ENCODE measurements around the gene GTPBP6.
A peak's percentile ranks its signal among the peaks of the same experiment; 100 is the strongest.

Gene GTPBP6

GRCh38 chrX:316351-317325, 2.0 kb downstream of the GTPBP6 start:
- peak overlapping the region; percentile 65 to 75 (median 72) for H3K4me3 Mint-ChIP-seq
- no peaks in the 10 kb centered on the region for H3K27me3 Mint-ChIP-seq (ENCODE audit: low read depth)
- TF ChIP-seq, protein P1, sequence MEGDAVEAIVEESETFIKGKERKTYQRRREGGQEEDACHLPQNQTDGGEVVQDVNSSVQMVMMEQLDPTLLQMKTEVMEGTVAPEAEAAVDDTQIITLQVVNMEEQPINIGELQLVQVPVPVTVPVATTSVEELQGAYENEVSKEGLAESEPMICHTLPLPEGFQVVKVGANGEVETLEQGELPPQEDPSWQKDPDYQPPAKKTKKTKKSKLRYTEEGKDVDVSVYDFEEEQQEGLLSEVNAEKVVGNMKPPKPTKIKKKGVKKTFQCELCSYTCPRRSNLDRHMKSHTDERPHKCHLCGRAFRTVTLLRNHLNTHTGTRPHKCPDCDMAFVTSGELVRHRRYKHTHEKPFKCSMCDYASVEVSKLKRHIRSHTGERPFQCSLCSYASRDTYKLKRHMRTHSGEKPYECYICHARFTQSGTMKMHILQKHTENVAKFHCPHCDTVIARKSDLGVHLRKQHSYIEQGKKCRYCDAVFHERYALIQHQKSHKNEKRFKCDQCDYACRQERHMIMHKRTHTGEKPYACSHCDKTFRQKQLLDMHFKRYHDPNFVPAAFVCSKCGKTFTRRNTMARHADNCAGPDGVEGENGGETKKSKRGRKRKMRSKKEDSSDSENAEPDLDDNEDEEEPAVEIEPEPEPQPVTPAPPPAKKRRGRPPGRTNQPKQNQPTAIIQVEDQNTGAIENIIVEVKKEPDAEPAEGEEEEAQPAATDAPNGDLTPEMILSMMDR (IDR thresholded peaks at IDR 0.05; ENCODE audit: unreplicated experiment in 3 of 3): no peak
- H3K27ac Mint-ChIP-seq: no peak overlapping the region
- no peaks in the 10 kb centered on the region for H3K9me3 Mint-ChIP-seq
- peaks cover 5% of the 10 kb centered on the region for H3K4me1 Mint-ChIP-seq
- peaks cover 23% of the 10 kb centered on the region for H3K36me3 Mint-ChIP-seq (ENCODE audit: low read depth)

DNA sequence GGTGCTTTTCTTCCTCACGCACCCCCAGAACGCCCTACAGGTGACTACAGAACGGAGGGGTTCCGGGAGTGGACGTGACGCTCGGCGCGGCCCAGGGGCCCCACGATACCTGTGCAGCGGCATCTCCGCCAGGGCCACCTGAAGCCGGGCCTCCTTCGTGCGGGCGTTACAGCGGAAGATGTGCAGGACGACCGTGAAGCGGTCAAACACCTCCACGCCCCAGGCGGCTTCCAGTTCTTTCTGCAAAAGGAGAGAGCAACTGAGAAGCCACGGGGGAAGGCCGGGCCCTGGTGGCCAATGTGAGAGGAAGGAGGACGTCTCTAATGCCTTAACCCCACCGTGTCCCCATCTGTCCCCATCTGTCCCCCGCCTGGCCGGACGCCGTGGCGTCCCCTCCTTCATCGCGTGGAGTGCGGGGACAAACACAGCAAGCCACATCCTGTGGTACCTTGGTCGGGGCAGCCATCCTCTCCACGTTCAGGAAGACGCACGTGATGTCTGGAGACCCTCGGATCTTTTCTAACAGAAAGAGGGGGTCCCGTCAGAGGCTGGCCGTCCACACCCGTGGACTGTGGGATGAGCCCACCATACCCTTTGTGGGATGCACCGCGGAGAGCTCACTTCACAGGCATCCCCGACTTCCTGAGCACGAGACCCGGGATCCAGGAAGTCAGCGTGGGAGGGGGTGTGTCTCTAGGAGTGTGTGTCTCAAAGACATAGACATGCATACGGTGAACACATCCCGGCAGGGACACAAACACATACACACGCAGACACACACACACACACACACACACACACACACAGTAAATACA, 3.6 kb downstream of the GTPBP6 start:
- Mint-ChIP-seq H3K4me3 (no peak overlapping the region), H3K9me3 (no peaks in the 10 kb centered on the region), H3K4me1 (no peaks in the 10 kb centered on the region), H3K27ac (no peak overlapping the region), H3K36me3 (ENCODE audit: low read depth) (peaks cover 34% of the 10 kb centered on the region), H3K27me3 (ENCODE audit: low read depth) (no peaks in the 10 kb centered on the region)
- TF ChIP-seq, protein P1 (IDR thresholded peaks at IDR 0.05; ENCODE audit: unreplicated experiment in 3 of 3): no peak

- Mint-ChIP-seq H3K36me3 (ENCODE audit: low read depth) (peaks cover 40% of the 10 kb centered on the region), H3K27me3 (ENCODE audit: low read depth) (no peaks in the 10 kb centered on the region), H3K27ac (no peak overlapping the region), H3K4me3 (no peak overlapping the region), H3K4me1 (no peaks in the 10 kb centered on the region), H3K9me3 (no peaks in the 10 kb centered on the region)
- TF ChIP-seq, protein P1 (IDR thresholded peaks at IDR 0.05; ENCODE audit: unreplicated experiment in 3 of 3): no peak
Measured at GRCh38 chrX:314049-314448, 4.5 kb downstream of the GTPBP6 start.

- Mint-ChIP-seq H3K9me3 (no peaks in the 10 kb centered on the region), H3K27ac (no peak overlapping the region), H3K4me1 (no peaks in the 10 kb centered on the region), H3K36me3 (ENCODE audit: low read depth) (peaks cover 41% of the 10 kb centered on the region), H3K4me3 (peak overlapping the region in 1 of 3 experiments; percentile 13), H3K27me3 (ENCODE audit: low read depth) (no peaks in the 10 kb centered on the region)
- TF ChIP-seq, protein P1 (IDR thresholded peaks at IDR 0.05; ENCODE audit: unreplicated experiment in 3 of 3): no peak
Measured at GRCh38 chrX:313546-313945, 5.0 kb downstream of the GTPBP6 start.

DNA sequence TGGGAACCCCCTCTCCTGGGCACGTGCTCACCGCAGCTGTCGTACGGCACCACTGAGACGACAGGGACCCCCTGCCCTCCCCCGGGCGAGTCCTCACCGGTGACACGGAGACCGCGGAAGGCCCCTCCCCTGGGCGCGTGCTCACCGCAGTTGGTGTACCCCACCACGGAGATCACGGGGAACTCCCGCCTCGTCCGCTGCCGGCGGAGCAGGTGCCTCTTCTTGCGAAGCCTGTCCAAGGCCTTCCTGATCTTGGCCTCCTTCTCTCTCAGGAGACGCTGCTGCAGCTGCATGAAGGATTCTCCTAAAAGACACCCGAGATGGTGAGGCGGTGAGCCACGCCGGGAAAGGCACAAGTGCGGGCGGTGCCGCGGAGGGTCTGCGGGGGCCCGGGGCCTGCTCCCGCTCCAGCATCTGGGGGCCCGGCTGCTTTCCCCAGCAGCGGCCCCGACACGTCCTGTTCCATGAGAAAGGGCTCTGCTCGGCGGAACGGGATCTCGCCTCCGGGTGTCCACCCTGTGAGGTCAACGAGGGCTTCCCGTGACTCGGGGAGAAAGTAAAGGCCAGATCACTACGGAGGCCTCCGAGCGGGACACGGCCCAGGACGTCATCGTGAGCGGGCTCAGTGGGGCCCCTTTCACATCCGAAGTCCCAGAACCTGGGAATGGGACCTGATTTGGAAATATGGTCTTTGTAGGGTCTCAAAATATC, 5.8 kb downstream of the GTPBP6 start:
- Mint-ChIP-seq H3K27me3 (ENCODE audit: low read depth) (no peaks in the 10 kb centered on the region), H3K27ac (no peak overlapping the region), H3K9me3 (no peaks in the 10 kb centered on the region), H3K4me3 (no peak overlapping the region), H3K36me3 (ENCODE audit: low read depth) (peaks cover 48% of the 10 kb centered on the region), H3K4me1 (no peaks in the 10 kb centered on the region)
- TF ChIP-seq, protein P1 (IDR thresholded peaks at IDR 0.05; ENCODE audit: unreplicated experiment in 3 of 3): no peak
